SKM-1 treated with dmso at 0.1 percent for 144 hours (cell line): ENCODE results near the gene DDIAS.
"Not testable (repeated sequence)": the region's sequence is repeated elsewhere in the genome, so short reads cannot be mapped to it uniquely, and the experiment has no call there.

Source experiments
- DNase-seq: peaks from one replicate; lab custom pipeline; 2025; ENCODE audit not compliant: unreplicated experiment; lab: John Stamatoyannopoulos, UW

Gene DDIAS

GRCh38 chr11:82920227-82920626 is 18.7 kb downstream of the DDIAS start:
- DNase-seq = not testable (repeated sequence)

DNA sequence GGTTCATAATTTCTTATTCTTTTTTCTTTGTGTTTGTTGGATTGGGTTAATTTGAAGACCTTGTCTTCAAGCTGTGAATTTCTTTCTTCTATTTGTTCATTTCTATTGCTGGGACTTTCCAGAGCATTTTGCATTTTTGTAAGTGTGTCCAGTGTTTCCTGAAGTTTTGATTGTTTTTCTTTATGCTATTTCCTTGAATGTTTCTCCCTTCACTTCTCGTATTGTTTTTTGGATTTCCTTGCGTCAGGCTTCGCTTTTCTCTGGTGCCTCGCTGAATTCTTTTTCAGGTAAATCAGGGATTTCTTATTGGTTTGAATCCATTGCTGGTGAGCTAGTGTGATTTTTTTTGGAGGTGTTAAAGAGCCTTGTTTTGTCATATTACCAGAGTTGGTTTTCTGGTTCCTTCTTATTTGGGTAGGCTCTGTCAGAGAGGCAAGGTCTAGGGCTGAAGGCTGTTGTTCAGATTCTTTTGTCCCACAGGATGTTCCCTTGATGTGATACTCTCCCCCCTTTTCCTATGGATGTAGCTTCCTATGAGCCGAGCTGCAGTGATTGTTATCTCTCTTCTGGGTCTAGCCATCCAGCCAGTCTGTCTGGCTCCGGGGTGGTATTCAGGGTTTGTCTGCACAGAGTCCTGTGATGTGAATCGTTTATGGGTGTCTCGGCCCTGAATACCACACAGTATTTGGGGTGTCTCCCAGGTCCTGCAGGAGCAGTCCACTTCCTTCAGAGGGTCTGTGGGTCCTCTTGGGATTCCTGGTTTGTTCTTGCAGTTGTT is 21.0 kb downstream of the DDIAS start:
- not testable (repeated sequence) for DNase-seq

GRCh38 chr11:82924522-82925224 is 23.1 kb downstream of the DDIAS start:
- DNase-seq = no peak

DNA sequence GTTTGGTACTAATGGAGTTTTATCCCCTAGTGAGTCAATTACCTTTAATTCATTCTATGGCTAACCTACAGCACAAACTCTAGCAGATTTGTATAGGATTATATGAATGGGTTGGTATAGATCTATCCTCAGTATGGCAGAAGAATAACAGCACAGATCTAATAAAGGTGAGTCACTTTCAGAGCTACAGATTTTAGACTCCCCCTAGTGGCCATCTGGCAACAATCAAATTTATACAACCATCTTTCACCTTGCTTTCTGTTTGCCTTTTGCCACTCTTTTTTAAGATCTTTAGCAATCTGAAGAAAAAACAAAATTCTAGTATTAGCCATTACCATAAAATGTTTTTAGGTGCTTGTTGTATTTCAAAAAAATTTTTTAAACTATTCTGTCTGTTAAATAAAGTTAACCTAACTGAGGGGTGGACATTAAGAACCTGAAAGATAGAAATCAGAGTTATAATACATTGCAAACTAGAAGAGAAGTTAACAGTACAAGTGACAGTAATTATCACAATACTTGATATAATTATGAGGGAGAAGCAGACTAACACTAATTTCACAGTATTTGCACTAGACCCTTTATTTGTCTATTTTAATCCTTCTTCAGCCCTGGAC is 25.8 kb downstream of the DDIAS start:
- DNase-seq = peak; percentile 57

GRCh38 chr11:82929121-82929520 is 27.6 kb downstream of the DDIAS start:
- no peak for DNase-seq

DNA sequence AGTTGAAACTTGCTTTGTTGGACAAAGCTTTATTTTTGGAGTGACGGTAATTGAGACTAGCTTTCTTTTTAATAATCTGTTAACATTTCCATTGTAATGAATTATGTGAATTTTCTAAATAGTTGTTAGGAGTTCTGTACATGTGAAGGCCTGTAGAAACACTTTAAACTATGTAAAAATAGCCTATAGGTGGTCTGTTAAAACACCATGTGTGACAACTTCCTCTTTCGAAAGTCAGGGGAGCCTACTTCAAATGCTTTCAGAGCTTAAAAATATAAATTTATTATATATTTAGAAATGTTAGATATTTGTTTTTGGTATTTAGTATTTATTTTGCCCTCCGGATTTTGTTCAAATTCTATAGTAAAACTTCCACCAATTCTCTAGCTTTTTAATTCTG is 28.7 kb downstream of the DDIAS start:
- DNase-seq = no peak

DNA sequence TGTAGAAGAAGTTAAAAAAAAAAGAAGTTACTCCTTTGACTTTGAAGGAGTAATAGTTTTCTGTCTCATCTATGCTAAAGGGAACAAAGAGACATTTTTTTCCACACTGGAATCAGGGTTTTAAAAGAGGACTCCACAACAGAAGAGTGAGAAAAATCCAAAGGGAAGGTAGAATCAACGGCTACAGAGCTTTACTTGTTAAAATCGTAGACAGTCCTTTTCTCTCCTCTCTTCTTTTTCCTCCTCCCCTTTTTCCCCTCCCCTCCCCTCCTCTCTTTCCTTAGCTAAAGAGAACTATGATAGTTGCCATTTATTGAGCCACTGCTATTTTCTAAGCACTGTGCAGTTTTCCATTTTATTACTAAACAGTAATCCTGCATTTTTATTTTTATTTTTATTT is 29.2 kb downstream of the DDIAS start:
- no peak for DNase-seq

DNA sequence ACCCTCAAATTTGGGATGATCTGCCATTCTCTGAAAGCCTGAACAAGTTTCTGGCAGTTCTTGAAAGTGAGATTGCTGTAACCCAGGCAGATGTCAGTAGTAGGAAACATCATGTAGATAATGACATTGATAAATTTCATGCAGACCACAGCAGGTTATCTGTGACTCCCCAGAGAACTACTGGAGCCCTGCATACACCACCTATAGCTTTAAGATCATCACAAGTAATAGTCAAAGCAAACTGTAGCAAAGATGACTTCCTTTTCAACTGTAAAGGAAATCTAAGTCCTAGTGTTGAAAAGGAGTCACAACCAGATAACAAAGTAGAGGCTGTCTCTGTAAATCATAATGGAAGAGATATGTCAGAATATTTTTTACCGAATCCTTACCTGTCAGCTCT is 31.0 kb downstream of the DDIAS start:
- no peak for DNase-seq

DNA sequence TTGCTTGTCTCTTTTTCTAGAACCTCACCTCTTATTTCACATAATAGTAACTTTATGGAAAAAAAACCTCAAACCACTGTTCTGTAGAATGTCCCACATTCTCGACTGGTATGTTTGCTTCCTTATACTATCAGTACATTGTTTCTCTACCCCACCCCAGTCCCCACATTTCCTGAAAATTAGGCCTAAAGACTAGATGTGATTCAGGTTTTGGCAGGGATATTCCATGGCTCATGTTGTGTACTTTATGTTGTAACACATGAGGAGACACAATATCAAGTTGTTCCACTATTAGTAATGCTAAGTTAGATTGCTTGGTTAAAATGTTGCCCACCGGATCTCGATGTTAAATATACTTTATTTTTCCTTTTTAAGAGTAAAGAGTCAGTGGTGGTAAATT is 34.7 kb downstream of the DDIAS start:
- no peak for DNase-seq

GRCh38 chr11:82937554-82937953 is 36.0 kb downstream of the DDIAS start:
- no peak for DNase-seq

GRCh38 chr11:82939456-82939855 is 37.9 kb downstream of the DDIAS start:
- no peak for DNase-seq

GRCh38 chr11:82942376-82942775 is 40.8 kb downstream of the DDIAS start:
- no peak for DNase-seq

GRCh38 chr11:82943430-82943829 is 41.9 kb downstream of the DDIAS start:
- not testable (repeated sequence) for DNase-seq

- DNase-seq = no peak
Measured at GRCh38 chr11:82944198-82944597, 42.7 kb downstream of the DDIAS start.

DNA sequence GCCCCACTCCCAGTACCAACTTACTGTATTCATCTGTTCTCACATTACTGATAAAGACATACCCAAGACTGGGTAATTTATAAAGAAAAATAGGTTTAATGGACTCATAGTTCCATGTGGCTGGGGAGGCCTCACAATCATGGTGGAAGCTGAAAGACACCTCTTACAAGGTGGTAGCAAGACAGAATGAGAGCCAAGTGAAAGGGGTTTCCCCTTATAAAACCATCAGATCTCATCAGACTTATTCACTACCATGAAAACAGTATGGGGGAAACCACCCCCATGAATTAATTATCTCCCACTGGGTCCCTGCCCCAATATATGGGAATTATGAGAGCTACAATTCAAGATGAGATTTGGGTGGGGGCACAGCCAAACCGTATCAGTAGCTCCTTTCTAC is 43.5 kb downstream of the DDIAS start:
- DNase-seq = not testable (repeated sequence)

DNA sequence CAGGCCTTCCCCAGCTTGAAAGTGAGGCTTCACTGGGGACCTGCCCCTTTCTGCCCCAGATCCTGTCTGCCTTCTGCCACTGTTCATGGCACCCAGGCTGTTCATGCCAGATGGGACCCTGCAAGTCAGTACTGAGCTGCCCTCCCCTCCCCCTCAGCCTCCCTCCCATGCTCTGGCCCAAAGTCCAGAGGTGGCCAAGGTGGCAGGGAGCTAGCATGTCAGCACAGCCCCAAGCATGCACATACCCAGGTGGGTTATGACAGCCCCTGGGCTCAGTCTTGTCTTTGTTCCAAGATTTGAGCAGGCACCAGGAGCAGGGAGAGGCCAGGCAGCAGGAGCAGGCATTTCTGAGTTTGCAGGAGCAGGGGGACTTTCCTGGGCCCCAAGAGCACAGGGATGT is 44.1 kb downstream of the DDIAS start:
- no peak for DNase-seq

DNA sequence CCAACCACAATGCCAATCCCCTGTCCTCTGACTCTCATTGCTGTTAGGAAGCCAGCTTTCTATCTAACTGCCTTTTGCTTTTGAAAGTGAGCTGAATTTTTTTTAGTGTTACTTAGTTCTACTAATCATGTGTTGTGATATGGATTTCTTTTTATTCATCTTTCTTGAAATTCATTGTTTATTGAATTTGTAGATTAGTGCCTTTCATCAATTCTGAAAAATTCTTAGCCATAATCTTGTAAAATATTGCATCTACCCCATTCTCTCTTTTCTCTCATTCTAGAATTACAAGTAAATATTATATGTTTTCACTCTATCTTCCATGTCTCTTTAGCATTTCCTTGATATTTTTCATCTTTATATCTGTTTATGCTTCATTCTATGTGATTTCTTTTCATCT is 47.8 kb downstream of the DDIAS start:
- DNase-seq = no peak

GRCh38 chr11:82950502-82950901 is 49.0 kb downstream of the DDIAS start:
- DNase-seq = not testable (repeated sequence)

DNA sequence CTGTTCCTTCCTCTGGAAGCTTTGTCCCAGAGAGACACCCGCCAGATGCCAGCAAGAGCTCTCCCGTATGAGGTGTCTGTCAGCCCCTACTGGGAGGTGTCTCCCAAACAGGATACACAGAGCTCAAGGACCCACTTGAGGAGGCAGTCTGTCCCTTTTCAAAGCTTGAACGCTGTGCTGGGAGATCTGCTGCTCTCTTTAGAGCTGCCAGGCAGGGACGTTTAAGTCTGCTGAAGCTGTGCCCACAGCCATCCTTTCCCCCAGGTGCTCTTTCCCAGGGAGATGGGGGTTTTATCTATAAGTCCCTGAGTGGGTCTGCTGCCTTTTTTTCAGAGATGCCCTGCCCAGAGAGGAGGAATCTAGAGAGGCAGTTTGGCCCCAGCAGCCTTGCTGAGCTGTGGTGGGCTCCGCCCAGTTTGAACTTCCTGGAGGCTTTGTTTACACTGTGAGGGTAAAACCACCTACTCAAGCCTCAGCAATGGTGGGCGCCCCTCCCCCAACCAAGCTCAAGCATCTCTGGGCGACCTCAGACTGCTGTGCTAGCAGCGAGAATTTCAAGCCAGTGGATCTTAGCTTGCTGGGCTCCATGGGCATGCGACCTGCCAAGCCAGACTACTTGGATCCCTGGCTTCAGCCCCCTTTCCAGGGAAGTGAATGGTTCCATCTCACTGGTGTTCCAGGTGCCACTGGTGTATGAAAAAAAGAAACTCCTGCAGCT is 54.4 kb downstream of the DDIAS start:
- not testable (repeated sequence) for DNase-seq

- no peak for DNase-seq
Measured at GRCh38 chr11:82959987-82960778, 58.6 kb downstream of the DDIAS start.

GRCh38 chr11:82960779-82961143 is 59.2 kb downstream of the DDIAS start:
- no peak for DNase-seq
